HG02973 (cell line): Measurements from ENCODE around the gene RAI14.

Experiments used
- ATAC-seq: cut with Tn5 transposase; IDR thresholded peaks from one replicate; pipeline ENCODE4 v1.9.1; 2021; ENCODE audit warnings: moderate library complexity; ENCODE audit not compliant: unreplicated experiment

Gene RAI14

DNA sequence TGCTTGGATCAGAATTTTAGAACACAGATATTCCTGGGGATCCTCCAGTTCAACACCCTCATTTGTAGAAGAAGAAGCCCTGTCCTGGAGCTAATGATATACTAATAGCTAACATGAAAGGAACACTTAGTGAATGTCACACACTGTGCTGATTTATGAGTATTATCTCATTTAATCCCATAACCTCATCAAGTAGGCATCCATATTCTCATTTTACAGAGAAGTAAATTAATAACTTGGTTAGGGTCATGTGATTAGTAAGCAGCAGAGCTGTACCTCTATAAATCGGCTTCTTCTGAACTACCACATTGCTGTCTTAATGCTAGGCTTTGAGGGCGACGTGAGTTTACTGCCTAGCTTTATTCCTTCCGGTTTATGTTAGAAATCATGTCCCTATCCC is 188.9 kb downstream of the RAI14 start:
- no peak for ATAC-seq

DNA sequence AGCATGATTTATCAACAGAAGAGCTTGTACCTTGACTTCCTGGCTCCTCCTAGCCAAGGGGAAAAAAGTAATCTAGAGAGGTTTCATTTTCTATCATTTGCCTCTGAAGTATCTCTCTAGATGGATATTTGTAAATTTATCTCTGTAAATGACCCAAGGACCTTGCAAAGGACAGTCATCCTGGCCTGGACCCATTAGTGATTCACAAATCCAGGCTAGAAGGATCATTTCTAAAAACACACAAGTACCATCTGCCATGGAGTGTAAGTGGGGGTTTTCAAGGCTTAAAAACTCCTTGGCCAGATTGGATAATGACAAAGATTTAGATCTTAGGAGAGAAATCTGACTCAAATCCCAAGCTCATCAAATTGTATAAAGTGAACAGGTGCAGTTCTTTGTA is 190.9 kb downstream of the RAI14 start:
- no peak for ATAC-seq

DNA sequence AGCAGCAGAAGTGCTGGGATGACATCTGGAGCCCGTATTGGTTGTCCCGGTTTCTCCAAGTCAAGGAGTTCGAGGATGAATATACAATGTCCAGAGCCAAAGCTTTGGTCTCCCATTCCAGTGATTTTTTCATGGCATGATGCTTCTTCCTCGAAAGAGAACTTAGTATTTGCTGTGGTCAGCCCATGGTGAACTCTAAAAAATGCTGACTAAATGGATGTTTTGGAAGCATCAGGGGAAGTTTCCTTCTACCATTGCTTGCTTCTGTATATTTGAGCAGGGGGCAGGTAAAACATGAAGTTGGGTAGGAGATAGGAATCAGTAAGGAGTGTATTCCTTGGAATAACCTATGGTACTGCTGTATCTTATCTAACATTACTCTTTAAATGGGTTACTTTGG is 191.4 kb downstream of the RAI14 start:
- ATAC-seq = no peak

DNA sequence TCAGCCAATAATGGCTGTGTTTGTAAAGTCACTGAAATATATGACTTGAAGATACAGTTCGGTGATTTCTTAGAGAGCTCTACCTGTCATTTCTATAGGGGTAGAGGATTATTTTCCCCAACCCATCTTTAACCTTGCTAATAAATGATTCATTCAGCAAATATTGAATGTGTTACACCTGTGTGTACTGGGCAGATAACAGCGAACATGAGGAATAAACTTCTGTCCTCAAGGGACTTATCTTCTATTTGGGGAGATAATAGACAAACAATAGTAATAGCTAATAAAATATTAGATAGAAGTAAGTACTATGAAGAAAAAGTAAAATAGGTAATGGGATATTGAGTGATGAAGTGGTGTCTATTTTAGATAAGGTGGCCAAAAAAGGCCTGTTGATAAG is 192.1 kb downstream of the RAI14 start:
- no peak for ATAC-seq

DNA sequence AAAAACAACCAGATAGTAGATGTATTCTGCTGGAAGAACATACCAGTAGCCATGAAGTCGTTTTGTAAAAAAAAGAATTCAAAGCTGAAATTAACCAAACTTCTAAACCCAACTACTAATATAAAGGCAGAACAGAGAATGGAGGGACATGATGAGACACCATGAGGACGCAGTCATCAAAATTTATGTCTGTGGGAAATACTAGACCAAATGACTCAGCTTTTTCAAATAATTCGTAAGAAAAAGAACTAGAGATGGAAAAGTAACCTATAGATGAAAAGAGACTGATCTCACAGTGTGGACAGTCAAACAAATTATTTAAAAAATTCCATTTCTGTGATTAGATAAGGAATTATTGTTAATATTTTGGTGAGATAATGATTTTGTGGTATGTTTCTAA is 193.1 kb downstream of the RAI14 start:
- ATAC-seq = no peak

DNA sequence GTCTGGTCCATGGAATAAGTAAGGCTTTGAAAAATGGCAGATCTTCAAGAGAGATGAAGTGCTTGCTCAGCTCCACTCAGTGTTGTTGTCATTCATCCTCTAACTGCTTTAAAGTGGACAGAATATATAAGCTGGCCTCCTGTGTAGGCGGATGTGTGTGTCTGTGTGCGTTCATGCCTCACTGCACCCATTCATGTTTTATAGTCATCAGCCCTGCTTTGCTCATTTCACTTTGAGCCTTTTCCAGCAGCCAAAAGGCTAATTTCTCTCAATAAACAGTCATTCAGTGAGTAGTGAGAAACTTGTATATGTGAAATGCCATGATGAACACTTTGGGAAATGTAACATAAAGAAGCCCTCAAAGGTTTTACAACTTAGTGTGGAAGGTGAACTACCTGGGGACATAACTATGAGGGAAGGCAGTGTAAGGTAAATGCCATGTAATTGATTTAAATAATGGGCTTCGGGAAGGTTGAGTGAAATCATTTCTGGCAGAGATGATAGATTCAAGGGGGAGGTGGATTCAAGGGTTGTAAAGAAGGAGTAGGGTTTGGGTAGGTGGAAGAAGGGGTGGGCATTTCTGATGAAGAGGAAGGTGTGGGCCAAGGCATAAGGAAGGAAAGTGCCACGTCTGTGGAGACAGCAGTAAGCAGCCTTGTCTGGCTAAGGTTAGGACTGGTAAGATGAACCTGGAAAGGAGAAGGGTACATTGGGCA is 198.5 kb downstream of the RAI14 start:
- peak; percentile 98 for ATAC-seq

DNA sequence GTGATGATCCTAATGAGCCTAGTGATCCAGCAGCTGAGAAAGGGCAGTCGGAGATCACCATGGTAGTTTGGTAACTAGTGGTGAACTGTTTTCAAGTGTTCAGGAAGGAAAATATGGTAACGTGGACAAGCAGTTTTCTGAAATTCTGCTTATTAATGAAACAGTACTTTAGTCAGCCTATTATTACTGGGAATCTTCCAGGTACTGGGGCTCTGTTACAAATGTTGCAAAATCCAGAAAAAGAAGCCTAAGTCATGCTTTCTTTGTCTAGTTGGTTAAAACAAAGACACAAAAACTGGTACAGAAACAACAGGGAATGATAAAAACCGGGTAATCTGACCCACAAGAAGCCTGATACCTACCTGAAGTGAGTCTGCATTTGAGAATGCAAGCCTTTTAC is 201.0 kb downstream of the RAI14 start:
- ATAC-seq = no peak

DNA sequence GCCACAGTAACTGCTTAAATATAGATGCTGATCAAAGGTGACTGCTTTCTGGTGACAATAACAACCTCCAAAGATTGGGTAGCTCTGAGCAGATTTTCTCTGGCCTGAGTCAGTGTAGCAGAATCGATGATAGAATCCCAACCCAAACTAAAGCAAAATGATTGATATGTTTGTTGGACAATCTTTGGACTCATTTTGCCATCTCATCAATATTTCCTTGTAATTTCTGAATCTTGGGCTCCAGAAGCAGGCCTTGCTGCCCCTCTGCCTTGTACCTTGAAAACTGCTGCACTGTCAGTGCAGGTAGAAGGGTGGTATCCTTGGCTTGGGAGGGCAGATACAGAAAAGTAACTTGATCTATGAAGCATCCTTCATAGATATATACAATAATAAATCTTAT is 201.8 kb downstream of the RAI14 start:
- ATAC-seq = no peak

DNA sequence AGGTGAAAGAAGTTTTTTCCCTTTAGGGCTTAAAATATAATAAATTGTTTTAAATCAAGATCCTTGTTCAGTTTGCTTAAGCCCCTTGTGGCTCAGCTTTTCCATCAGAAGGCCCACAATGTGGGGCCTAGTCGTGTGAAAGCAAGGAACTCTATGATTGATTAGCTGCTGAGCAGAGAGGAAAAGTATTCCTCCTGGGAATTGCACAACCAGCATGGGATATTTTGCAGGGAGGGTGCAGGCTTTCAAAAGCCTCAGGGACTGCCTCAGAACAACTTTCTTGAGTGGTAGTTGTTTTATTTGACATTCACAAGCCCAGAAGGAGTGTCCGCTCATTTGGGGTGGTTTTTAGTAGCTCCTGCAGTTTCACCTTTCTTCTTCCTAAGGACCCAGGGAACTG is 202.7 kb downstream of the RAI14 start:
- no peak for ATAC-seq

DNA sequence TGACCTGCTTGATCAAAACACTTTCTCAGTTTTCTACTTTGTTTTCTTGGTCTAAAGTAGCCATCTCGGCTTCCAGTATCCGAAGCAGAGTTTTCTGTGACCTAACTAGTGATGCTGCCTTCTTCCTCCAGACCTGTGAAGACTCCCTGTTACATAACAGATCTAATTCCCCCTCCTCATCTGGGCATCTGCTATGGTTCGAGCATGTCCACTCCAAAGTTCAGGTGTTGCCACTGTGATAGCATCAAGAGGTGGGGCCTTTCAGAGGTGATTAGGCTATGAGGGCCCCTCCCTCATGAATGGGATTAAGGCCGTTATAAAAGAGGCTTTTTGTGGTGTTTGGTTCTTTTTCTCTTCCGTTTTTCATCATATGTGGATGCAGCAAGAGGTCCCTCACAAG is 203.1 kb downstream of the RAI14 start:
- ATAC-seq = no peak

DNA sequence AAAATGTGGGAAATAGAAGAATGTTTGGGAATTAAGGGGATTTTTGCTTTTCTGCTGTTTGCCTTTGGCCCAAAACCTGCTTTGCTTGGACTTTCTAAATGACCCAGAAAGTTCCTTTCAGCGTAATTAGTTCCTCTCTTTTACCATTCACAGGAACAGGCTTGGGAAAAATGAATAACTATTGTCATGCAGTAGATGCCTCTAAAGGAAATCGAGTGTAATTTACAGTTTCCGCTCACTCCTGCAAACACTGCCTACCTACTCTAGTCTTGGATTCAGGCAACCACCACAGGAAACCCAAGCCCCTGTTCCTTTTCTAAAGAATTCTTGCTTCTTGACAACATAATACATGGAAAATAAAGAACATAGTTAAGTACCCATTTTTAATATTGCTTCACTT is 207.8 kb downstream of the RAI14 start:
- ATAC-seq = no peak

DNA sequence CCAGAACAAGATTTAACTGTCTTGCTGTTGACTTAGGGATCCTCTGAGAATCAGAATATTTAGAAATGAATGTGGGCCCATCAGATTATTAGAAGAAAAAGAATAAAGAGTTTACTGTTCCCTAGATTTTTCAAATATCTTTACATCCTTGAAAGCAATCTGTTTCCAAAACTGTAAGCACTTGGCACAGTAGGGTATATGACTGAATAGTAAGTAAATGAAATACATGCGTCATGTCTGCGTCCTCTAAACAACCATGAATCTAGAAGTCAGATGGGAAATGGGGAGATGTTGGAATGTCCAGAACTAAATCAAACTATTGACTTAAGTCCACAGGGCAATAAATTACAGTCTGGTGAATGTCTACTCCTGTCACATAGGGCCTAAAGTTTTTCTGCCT is 209.0 kb downstream of the RAI14 start:
- ATAC-seq = no peak

DNA sequence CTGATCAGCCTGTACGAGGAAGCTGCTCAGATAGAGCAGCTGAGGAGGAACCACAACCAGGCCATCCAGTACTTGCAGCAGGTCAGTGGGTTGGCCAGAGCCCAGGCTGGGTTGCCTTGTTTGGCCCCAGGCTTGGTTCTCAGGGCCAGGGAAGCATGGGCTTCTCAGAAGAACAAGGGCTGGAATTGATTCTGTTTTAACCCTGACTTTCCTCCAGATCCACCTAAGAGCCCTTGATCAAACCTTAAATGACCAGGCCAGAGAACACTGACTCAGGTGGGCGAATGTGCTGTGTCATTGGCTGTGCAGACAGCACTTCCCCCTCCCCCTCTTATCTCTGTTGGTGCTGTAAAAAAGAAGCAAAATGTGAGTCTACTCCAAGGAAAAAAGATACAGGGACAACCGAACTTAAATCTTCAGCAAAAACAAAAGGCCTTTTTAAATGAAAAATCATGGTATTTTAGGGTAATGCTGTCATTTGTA is 210.9 kb downstream of the RAI14 start:
- ATAC-seq = no peak

DNA sequence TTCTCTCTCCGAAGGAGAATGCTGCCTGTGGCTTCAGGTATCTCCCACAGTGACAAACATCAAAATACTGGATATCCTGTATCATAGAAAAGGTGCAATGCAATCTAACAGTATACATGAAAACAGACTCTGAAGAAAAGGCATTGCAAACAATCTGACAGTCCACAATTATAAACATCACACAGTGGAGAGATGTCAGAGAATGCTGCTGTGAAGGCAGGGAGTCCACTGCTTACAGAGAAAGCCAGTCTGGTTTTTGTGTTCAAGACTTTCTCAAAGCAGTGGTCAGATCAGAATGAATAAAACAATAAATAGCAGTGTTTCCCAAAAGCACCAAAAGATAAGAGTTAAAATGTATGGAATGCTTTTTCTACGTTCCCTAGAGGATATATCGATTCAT is 211.5 kb downstream of the RAI14 start:
- ATAC-seq = no peak

DNA sequence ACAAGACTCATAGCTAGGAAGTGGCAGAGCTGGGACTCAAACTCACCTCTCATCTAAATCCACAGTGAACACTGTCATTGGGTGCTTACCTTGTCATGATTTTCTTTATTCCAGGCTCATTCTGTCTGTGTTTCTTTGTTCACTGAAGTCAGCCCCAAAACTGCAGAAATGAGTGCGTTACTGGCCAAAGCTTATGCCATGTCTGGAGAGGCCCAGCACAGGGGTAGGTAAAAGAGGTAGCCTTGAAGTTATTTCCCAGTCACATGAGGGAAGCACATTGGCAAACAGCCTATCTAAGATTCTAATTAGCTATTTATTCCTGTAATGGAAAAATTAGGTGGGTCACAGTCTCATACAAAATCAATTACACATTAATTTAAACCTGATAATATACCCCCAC is 212.7 kb downstream of the RAI14 start:
- no peak for ATAC-seq

DNA sequence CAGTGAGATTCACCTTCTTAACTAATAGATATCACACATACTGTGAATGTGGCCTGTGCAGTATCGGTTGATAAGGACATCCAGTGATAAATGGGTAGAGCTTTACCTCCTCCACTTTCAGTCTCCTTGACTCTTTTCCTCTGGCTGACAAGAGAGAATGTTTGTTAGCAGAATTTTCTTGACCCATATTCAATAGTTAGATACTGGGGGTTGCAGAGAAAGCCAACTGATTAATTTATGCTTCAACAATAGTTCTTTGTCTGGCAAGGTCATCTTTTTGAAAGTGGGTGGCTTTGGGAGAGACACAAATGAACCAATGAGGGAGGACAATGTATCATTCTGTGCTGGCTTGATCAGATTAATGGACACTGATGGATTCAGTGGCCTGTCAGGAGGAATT is 213.1 kb downstream of the RAI14 start:
- no peak for ATAC-seq

DNA sequence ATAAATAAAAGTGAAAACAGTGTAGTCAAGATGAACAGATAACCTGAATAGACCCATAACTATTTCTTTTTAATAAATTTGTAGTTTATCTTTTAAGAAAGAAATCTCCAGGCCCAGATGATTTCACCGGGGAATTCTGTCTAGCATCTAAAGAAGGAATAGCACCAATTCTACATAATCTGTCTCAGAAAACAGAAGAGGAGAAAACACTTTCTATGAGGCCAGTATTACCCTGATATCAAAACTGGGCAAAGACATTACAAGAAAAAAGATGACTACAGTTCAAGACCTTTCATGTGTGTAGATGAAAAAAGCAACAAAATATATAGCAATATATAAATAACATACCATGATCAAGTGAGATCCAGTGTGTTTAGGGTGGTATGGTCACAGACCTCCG is 214.3 kb downstream of the RAI14 start:
- no peak for ATAC-seq

DNA sequence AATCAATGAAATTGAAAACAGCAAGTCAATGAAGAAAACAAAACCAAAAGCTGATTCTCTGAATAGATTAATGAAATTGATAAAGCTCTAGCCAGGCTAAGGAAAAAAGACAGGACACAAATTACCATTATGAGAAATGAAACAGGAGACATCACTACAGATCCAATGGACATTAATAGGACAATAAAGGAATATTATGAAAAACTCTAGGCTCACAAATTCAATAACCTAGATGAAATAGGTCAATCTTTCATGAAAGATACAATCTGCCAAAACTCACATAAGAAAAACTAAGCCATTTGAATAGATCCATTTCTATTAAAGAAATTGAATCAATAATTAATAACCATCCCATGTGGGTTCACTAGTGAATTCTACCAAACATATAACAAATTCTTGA is 220.1 kb downstream of the RAI14 start:
- no peak for ATAC-seq

DNA sequence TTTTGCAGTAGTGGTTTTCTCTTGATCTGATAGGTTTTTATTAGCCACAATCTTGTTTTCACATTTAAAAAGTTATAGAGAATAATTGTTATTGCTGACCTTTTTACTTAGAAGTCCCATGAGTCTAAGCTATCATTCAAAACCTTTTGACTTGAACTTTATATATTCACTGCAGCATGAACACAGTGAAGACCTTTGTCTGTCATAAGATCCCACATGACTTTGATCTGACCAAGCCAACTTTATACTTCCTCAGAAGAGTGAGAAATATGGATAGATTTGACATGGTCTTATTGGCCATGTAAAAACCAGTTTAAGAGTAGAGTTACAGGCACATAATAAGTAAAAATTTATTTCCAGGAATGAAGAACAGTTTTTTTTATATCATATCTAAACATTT is 225.1 kb downstream of the RAI14 start:
- no peak for ATAC-seq
